GM12878 (cell line): ENCODE data around the gene FAM110C.

Experiments used
- ASH2L ChIP-seq: fragments of 300-600, 200-600 bp; sonication (generic); IDR thresholded peaks from 2 replicates; pipeline ENCODE4 v1.6.1; 2017; ENCODE audit warnings: low read depth, mild to moderate bottlenecking, borderline replicate concordance
- CEBPB ChIP-seq, 2 experiments: fragments of 150-350 bp in 1 of 2; IDR thresholded peaks; 2 replicates each; pipeline ENCODE4 v1.6.1; 2012 to 2014; ENCODE audit warnings: low read depth in 2 of 2, low read length in 2 of 2, borderline replicate concordance in 1 of 2, inconsistent platforms in 1 of 2
- EZH2 ChIP-seq: IDR thresholded peaks from 2 replicates; pipeline ENCODE4 v1.6.1; 2012; ENCODE audit warnings: low read depth, mild to moderate bottlenecking, control low read depth, inconsistent platforms, low read length, borderline replicate concordance; ENCODE audit not compliant: control insufficient read depth
- TF ChIP-seq, protein P1 (sequence below): IDR thresholded peaks from 2 replicates; pipeline ENCODE4 v1.6.1; 2011; ENCODE audit warnings: borderline replicate concordance, low read depth, mild to moderate bottlenecking, moderate library complexity, mixed read lengths, low read length; ENCODE audit not compliant: insufficient read depth; ENCODE audit errors: extremely low read length
- TF ChIP-seq, protein P2 (sequence below), 3 experiments: IDR thresholded peaks in 2 of 3; conservative IDR thresholded peaks in 1 of 3; 2 replicates each; pipeline ENCODE4 v1.5.1; 2011; ENCODE audit warnings: low read depth in 3 of 3, low read length in 3 of 3, mild to moderate bottlenecking in 3 of 3, control low read depth in 2 of 3, moderate library complexity in 2 of 3, inconsistent platforms in 1 of 3, mixed read lengths in 1 of 3; ENCODE audit not compliant: control insufficient read depth in 2 of 3, insufficient read depth in 1 of 3; ENCODE audit errors: extremely low read depth in 1 of 3

DNA sequence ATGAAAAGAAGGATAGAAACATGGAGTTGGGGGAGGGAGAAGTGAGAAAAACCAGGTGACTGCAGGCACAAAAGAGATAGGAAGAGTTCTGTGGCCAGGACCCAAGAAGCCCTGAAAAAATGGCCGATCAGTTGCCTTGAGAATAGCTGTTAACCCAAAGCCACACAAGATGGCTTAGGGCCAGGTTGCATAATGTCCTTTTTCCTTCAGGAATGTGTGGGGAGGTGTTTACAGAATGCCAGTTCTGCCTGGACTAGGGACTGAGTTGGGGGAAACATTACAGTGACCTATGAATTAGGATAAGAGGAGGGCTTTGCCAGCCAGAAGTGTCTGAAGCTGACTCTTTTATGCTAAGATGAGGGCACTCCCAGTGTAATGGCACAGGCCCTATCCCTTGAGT is 17.1 kb downstream of the FAM110C start:
- TF ChIP-seq ASH2L, result no peak
- TF ChIP-seq, protein P1, sequence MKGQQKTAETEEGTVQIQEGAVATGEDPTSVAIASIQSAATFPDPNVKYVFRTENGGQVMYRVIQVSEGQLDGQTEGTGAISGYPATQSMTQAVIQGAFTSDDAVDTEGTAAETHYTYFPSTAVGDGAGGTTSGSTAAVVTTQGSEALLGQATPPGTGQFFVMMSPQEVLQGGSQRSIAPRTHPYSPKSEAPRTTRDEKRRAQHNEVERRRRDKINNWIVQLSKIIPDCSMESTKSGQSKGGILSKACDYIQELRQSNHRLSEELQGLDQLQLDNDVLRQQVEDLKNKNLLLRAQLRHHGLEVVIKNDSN, result no peak
- TF ChIP-seq, protein P2, sequence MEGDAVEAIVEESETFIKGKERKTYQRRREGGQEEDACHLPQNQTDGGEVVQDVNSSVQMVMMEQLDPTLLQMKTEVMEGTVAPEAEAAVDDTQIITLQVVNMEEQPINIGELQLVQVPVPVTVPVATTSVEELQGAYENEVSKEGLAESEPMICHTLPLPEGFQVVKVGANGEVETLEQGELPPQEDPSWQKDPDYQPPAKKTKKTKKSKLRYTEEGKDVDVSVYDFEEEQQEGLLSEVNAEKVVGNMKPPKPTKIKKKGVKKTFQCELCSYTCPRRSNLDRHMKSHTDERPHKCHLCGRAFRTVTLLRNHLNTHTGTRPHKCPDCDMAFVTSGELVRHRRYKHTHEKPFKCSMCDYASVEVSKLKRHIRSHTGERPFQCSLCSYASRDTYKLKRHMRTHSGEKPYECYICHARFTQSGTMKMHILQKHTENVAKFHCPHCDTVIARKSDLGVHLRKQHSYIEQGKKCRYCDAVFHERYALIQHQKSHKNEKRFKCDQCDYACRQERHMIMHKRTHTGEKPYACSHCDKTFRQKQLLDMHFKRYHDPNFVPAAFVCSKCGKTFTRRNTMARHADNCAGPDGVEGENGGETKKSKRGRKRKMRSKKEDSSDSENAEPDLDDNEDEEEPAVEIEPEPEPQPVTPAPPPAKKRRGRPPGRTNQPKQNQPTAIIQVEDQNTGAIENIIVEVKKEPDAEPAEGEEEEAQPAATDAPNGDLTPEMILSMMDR (IDR thresholded peaks at IDR 0.05 in 2 of 3, conservative IDR thresholded peaks at IDR 0.05 in 1 of 3; ENCODE audit: control insufficient read depth in 2 of 3, extremely low read depth in 1 of 3, insufficient read depth in 1 of 3, low read depth in 3 of 3, low read length in 3 of 3), result no peak
- no peak for TF ChIP-seq CEBPB (IDR thresholded peaks at IDR 0.05; ENCODE audit: borderline replicate concordance in 1 of 2, low read depth in 2 of 2, low read length in 2 of 2)
- TF ChIP-seq EZH2, result no peak
